ENCODE measurements around the gene XRN2.

Gene XRN2

GRCh38 chr20:21303061-21303871 lies at the start of gene XRN2:
XRN2 (plus strand) TSS chr20:21303331; CDS start chr20:21303399, 68 bp downstream.
- peak; percentile 97 for DNase-seq

DNA sequence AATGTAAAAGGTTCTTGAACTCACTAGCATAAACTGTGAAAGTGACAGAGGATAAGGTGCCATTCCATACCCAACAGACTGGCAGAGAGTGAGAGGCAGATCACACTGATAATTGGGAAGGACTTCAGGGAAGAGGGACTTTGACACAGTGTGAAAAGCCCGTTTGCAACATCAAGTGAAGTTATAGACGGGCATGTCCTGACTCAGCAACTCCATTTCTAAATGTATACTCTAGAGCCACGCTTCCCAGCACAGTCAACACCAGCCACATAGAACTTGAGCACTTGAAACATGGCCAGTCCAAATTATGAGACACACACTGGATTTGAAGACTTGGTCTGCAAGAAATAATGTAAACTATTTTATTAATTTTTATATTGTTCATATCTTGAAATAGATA lies 45.9 kb upstream of the XRN2 start:
- DNase-seq, result no peak

DNA sequence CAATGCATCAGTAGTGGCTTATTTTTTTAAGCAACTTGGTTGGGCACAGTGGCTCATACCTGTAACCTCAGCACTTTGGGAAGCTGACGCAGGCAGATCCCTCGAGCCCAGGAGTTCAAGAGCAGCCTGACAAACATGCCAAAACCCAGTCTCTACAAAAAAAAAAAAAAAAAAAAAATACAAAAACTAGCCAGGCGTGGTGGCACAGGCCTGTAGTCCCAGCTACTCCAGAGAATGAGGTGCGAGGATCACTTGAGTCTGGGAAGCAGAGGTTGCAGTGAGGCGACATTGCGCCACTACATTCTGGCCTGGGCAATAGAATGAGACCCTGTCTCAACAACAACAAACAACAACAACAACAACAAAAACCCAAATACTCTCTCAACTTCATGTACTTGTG lies 44.7 kb upstream of the XRN2 start:
- no peak for DNase-seq

GRCh38 chr20:21259346-21259745 lies 43.8 kb upstream of the XRN2 start:
- DNase-seq, result no peak

DNA sequence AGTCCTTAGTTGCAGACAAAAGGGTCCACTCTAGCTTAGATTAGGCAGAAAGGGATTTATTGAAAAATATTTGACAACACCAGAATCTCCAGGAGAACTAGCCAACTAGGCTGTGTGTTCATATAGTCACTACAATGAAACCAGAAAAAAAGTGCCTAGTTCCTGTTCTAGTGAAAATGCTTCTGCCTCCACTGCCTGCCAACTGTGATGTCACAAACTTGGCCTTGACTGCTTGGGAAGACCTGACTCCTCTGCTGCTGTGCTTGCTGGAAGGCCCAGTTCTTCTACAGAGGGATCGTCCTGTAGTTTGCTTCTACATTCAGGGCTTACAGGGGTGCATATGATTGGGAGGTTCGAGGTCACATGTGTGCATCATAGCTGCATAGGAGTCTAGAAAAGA lies 40.3 kb upstream of the XRN2 start:
- no peak for DNase-seq

GRCh38 chr20:21265261-21266190 lies 37.6 kb upstream of the XRN2 start:
- DNase-seq, result no peak

DNA sequence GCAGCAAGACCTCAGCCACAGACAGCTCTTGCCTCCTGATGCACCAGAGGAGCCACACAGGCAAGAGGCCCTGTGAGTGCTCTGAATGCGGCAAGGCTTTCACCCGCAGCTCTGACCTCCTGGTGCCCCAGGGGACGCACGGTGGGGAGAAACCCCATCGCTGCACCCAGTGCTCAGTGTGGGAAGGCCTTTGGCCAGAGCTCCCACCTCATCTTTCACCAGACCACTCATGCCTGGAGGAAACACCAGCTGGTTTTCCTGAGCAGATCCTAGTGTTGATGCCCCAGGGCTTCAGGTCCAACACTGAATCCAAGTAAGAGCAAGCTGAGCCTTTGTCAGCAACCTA lies 37.0 kb upstream of the XRN2 start:
- no peak for DNase-seq

GRCh38 chr20:21269772-21270171 lies 33.4 kb upstream of the XRN2 start:
- no peak for DNase-seq

DNA sequence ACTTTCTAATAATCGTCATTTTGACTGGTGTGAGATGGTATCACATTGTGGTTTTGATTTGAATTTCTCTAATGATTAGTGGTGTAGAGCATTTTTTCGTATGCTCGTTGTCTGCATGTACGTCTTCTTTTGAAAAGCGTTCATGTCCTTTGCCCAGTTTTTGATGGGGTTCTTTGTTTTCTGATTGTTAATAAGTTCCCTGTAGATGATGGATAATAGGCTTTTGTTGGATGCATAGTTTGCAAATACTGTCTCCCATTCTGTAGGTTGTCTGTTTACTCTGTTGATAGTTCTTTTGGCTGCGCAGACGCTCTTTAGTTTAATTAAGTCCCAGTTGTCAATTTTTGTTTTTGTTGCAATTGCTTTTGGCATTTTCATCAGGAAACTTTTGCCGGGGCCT lies 32.3 kb upstream of the XRN2 start:
- DNase-seq, result no peak

DNA sequence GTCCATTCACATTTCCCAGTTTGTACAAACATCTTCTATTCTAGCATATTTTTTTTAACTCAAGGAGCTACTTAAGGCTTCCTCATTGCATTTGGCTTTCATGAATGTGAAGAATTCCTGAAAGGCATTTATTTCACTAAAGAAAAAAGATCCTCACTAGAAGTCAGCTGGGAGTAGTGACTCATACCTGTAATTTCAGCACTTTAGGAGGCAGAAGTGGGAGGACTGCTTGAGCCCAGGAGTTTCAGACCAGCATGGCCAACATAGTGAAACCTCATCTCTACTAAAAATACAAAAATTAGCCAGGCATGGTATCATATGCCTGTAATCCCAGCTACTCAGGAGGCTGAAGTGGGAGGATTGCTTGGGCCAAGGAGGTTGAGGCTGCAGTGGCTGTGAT lies 30.9 kb upstream of the XRN2 start:
- DNase-seq, result no peak

DNA sequence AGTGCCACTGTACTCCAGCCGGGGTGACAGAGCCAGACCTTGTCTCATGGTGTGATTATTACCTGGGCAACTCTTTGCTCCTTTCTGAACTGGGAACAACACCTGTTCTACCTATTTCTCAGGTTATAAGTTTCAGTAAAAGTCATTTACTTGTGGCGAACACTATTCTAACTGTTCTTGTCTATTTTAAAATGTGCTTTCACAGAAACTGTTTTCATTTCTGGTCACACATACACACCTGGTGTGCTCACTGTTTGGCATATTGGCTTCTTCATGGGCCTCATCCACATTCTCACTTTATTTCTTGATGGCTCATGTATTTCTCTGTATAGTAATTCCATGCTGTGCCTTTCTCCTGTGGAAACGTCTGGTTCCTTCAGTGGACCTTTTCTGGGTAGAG lies 30.5 kb upstream of the XRN2 start:
- no peak for DNase-seq

GRCh38 chr20:21273755-21274386 lies 29.3 kb upstream of the XRN2 start:
- DNase-seq, result no peak

GRCh38 chr20:21278829-21279228 lies 24.3 kb upstream of the XRN2 start:
- no peak for DNase-seq

DNA sequence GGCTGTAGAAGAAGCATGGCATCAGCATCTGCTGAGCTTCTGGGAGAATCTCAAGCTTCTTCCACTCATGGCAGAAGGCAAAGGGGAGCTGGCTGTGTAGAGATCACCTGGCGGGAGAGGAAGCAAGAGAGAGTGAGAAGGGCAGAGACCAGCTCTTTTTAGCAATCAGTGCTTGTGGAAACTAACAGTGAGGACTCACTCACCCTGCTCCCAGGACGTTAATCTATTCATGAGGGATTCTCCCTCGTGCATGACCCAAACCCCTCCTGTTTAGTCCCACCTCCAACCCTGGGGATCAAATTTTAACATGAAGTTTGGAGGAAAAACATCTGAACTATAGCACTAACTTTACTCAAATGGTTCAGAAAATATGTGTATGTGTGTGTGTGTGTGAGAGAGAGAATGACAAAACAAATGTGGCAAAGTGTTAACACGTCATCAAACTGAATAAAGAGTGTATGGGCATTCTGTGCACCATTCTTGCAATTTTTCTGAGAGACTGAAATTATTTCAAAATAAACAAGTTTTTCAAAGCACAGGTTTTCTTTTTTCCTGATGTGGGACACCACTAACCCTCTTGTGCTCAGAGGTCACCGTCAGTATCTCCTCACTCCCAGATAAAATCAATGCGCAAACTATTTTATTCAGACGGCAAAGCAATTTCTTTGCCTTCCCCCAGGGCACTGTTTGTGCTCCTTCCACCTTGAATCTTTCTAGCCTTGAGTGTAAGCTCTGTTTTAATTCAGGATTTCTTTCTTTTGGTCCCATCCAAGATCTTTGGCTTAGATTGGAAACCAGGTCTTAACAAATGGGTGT lies 23.2 kb upstream of the XRN2 start:
- DNase-seq, result no peak

GRCh38 chr20:21280522-21281016 lies 22.6 kb upstream of the XRN2 start:
- DNase-seq, result no peak

- no peak for DNase-seq
These were observed 16.4 kb upstream of the XRN2 start for GRCh38 chr20:21286775-21287174.

GRCh38 chr20:21288587-21289370 lies 14.4 kb upstream of the XRN2 start:
- no peak for DNase-seq

- no peak for DNase-seq
These were observed 13.5 kb upstream of the XRN2 start for GRCh38 chr20:21289651-21290050.

GRCh38 chr20:21291026-21291425 lies 12.1 kb upstream of the XRN2 start:
- DNase-seq, result no peak

DNA sequence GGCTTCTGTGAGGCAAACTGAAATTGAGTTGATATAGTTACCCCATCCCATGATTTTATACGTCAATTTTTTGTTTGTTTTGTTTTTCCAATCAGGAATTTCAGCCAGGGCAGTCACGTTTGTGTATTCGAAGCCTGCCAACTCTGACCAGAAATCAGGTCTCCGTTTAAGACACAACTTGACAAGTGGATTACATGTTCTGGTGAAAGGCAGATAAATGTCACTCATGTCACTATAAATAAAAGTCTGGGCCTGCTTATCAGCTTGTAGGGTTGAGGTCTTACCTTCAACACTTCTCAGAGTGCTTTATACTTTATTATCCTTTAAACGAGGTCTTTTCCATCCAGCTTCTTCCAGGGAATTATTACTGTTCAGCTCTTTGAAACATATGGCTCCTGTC lies 8.4 kb upstream of the XRN2 start:
- no peak for DNase-seq

DNA sequence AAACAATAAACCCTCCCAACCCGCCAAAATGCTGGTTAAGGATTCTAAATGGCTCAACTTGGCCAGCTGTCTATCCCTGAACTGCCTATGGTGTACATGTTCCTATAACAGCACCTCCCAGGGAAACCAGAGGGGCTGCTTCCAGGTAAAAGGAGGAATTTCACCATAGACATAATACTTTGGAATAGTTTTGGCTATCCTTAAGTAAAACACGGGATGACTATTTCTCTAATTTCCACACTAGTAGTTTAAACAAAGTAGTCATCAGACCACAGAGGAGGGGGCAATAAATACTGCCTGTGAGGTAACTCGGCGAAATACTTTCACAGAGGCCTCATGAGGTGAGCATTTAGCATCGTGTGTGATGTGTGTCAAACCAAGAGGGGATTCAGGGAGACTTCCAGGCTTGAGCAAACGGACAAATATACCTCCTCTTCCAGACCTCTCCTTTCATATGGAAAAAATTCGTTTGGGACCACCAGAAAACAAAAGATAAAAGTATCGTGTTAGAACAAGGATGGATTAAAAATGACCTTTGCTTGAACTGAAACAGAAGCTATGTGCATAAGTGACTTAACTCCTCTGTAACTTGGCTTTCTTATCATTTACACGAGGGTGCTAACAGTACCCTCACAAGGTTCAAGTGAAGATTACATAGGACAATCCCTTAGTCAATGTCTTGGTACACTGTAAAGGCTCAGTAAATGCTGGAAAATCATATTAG lies 1.0 kb upstream of the XRN2 start:
- peak; percentile 38 for DNase-seq

Measured in hematopoietic multipotent progenitor cell treated with erythropoietin and hydrocortisone succinate and interleukin-3 and kit ligand, for 4 days (in vitro differentiated cells).